Thyroid gland (tissue), 4 donors: ENCODE data around the gene RNF26.

ENCODE experiments used
- POLR2A ChIP-seq, 2 donors: fragments of 450-650 bp; IDR thresholded peaks; one replicate each; pipeline ENCODE4 v1.6.1; 2017; ENCODE audit warnings: antibody characterized with exemption in 2 of 2, mild to moderate bottlenecking in 2 of 2, moderate library complexity in 1 of 2
- TF ChIP-seq, protein P1 (sequence below), 6 experiments: fragments of 200-600 bp in 3 of 6; fragments of 450-650 bp in 3 of 6; sonication (generic) in 3 of 6; IDR thresholded peaks; one replicate each; pipeline ENCODE4 v1.5.1; 2016 to 2019; ENCODE audit warnings: antibody characterized with exemption in 6 of 6, mild to moderate bottlenecking in 2 of 6, inconsistent platforms in 1 of 6, moderate library complexity in 1 of 6

DNA sequence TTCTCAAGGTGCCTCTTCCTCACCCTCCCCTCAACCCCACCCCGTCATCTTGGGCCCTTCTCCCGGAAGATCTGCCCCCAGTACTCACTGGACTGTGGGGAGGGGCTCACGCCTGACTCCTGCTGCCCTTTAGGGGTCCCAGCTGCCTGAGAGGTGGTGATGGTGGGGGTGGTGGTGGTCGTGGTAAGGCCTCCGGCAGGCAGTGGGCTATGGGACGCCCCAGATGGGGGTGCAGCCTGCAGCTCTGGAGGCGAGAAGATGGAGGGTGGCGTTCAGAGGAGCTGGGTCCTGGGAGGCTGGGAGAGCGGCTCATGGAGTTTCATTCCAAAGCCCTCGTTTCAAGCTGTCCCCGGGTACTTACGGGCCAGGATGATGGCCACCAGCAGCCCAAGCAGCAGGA lies 11.4 kb downstream of the RNF26 start:
- TF ChIP-seq, protein P1, sequence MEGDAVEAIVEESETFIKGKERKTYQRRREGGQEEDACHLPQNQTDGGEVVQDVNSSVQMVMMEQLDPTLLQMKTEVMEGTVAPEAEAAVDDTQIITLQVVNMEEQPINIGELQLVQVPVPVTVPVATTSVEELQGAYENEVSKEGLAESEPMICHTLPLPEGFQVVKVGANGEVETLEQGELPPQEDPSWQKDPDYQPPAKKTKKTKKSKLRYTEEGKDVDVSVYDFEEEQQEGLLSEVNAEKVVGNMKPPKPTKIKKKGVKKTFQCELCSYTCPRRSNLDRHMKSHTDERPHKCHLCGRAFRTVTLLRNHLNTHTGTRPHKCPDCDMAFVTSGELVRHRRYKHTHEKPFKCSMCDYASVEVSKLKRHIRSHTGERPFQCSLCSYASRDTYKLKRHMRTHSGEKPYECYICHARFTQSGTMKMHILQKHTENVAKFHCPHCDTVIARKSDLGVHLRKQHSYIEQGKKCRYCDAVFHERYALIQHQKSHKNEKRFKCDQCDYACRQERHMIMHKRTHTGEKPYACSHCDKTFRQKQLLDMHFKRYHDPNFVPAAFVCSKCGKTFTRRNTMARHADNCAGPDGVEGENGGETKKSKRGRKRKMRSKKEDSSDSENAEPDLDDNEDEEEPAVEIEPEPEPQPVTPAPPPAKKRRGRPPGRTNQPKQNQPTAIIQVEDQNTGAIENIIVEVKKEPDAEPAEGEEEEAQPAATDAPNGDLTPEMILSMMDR (IDR thresholded peaks at IDR 0.05): no peak
- no peak for TF ChIP-seq POLR2A (IDR thresholded peaks at IDR 0.05)
